SU-DHL-6 (cell line): ENCODE results near the gene ITSN1.

Experiments used
- H2AFZ ChIP-seq: fragments of 200-600 bp; sonication (generic); 2 replicates; pipeline ENCODE4 v1.6.1; 2014; ENCODE audit warnings: low read depth, mild to moderate bottlenecking, moderate library complexity, mixed read lengths, antibody characterized with exemption, low read length; ENCODE audit not compliant: severe bottlenecking
- H3F3A ChIP-seq: fragments of 200-600 bp; shearing (Covaris generic); 2 replicates; pipeline ENCODE4 v1.6.0; 2016; ENCODE audit warnings: antibody characterized with exemption, mild to moderate bottlenecking; ENCODE audit not compliant: insufficient read depth
- H3K27ac ChIP-seq: fragments of 200-600 bp; sonication (generic); 2 replicates; pipeline ENCODE4 v1.5.1; 2016; ENCODE audit warnings: low read depth, mild to moderate bottlenecking, low read length, moderate library complexity, mixed read lengths
- H3K27me3 ChIP-seq: fragments of 200-600 bp; sonication (generic), shearing (Covaris generic); 2 replicates; pipeline ENCODE4 v1.6.0; 2014; ENCODE audit warnings: mild to moderate bottlenecking, low read length
- H3K36me3 ChIP-seq: fragments of 200-600 bp; sonication (generic); 2 replicates; pipeline ENCODE4 v1.6.1; 2014; ENCODE audit warnings: mild to moderate bottlenecking, low read length, mixed read lengths
- H3K4me2 ChIP-seq: fragments of 300-600, 200-600 bp; shearing (Covaris generic), sonication (generic); 2 replicates; pipeline ENCODE4 v1.6.0; 2014; ENCODE audit warnings: low read length, low read depth, mild to moderate bottlenecking; ENCODE audit not compliant: poor library complexity, severe bottlenecking
- H3K4me3 ChIP-seq: fragments of 200-600 bp; sonication (generic); 2 replicates; pipeline ENCODE4 v1.5.1; 2014; ENCODE audit warnings: antibody characterized with exemption, low read length, mild to moderate bottlenecking, mixed read lengths; ENCODE audit not compliant: insufficient read depth, poor library complexity, severe bottlenecking
- H3K79me2 ChIP-seq: fragments of 200-600 bp; sonication (generic); 2 replicates; pipeline ENCODE4 v1.6.1; 2014; ENCODE audit warnings: mild to moderate bottlenecking, low read length, moderate library complexity; ENCODE audit not compliant: insufficient read depth
- H3K9ac ChIP-seq: fragments of 200-600 bp; sonication (generic); 2 replicates; pipeline ENCODE4 v1.7.0; 2014; ENCODE audit warnings: mild to moderate bottlenecking, low read length
- H3K9me2 ChIP-seq: fragments of 200-600 bp; sonication (generic); replicated peaks from 2 replicates; pipeline ENCODE4 v1.6.1; 2014; ENCODE audit warnings: low read length; ENCODE audit not compliant: insufficient read depth
- H3K9me3 ChIP-seq: fragments of 200-600 bp; sonication (generic); 2 replicates; pipeline ENCODE4 v1.6.1; 2014; ENCODE audit warnings: low read length, mixed read lengths; ENCODE audit not compliant: insufficient read depth
- H4K20me1 ChIP-seq: fragments of 200-600 bp; sonication (generic); 2 replicates; pipeline ENCODE4 v1.6.1; 2014; ENCODE audit warnings: low read depth, mild to moderate bottlenecking, antibody characterized with exemption, low read length, moderate library complexity, mixed read lengths
- EZH2phosphoT487 ChIP-seq: fragments of 200-600 bp; sonication (generic), shearing (Covaris generic); conservative IDR thresholded peaks from 2 replicates; pipeline ENCODE4 v1.6.1; 2018; ENCODE audit warnings: mild to moderate bottlenecking, antibody characterized with exemption, low read length, moderate library complexity, mixed read lengths
- TF ChIP-seq, protein P1 (sequence below): fragments of 200-600 bp; sonication (generic); IDR thresholded peaks from one replicate; pipeline ENCODE4 v1.5.1; 2017; ENCODE audit warnings: antibody characterized with exemption, mild to moderate bottlenecking, low read length, moderate library complexity; ENCODE audit not compliant: insufficient read depth, poor library complexity, severe bottlenecking

The ITSN1 gene

DNA sequence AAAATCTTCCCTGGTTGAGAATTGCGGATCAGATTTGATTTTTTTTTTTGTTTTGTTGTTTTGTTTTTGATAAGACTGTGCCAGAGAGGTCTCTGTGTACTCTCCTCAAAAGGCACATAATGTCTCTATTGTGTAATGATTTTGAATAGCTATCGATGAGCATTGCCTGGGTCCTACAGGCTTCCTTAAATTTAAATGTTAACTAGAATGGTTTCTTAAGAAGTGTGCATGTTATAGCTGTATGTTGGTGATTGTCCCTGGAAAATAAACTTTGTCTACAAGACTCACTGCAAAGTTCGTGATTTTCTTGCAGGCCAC is 121.2 kb downstream of the ITSN1 start:
- no peaks in the 10 kb centered on the region for H3K27me3 ChIP-seq
- H3K4me3 ChIP-seq: no peak overlapping the region
- H3K9me2 ChIP-seq: no peaks in the 10 kb centered on the region
- H3K9ac ChIP-seq: no peak overlapping the region
- no peak for TF ChIP-seq EZH2phosphoT487
- TF ChIP-seq, protein P1, sequence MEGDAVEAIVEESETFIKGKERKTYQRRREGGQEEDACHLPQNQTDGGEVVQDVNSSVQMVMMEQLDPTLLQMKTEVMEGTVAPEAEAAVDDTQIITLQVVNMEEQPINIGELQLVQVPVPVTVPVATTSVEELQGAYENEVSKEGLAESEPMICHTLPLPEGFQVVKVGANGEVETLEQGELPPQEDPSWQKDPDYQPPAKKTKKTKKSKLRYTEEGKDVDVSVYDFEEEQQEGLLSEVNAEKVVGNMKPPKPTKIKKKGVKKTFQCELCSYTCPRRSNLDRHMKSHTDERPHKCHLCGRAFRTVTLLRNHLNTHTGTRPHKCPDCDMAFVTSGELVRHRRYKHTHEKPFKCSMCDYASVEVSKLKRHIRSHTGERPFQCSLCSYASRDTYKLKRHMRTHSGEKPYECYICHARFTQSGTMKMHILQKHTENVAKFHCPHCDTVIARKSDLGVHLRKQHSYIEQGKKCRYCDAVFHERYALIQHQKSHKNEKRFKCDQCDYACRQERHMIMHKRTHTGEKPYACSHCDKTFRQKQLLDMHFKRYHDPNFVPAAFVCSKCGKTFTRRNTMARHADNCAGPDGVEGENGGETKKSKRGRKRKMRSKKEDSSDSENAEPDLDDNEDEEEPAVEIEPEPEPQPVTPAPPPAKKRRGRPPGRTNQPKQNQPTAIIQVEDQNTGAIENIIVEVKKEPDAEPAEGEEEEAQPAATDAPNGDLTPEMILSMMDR: no peak
- H4K20me1 ChIP-seq: no peaks in the 10 kb centered on the region
- H3K79me2 ChIP-seq: no peaks in the 10 kb centered on the region
- H3K4me2 ChIP-seq: no peak overlapping the region
- no peak overlapping the region for H3K27ac ChIP-seq
- H3K9me3 ChIP-seq: no peaks in the 10 kb centered on the region
- H2AFZ ChIP-seq: no peak overlapping the region
- no peaks in the 10 kb centered on the region for H3K36me3 ChIP-seq
- H3F3A ChIP-seq: no peaks in the 10 kb centered on the region

DNA sequence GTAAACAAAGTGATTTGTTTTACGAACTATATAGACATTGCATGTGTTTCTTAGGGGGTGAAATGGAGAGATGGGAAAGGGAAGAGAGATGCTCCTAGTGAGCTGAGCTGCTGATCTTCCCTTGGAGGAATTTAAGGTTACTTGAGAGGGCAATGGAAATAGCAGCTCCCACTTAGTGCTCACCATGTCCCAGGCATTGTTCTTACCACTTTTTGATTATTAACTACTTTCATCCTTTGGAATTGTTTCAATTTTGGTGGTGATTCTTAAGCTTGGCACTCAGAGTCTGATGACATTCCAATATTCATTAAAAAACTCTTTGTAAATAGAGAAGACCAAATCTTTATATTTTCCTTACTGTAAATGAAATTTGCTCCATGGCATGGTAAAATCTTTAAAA is 124.9 kb downstream of the ITSN1 start:
- Histone ChIP-seq H3F3A (no peaks in the 10 kb centered on the region), H3K27me3 (no peaks in the 10 kb centered on the region), H3K9me2 (no peaks in the 10 kb centered on the region), H3K27ac (no peak overlapping the region), H3K4me2 (no peak overlapping the region), H4K20me1 (no peaks in the 10 kb centered on the region), H3K4me3 (no peak overlapping the region), H3K36me3 (no peaks in the 10 kb centered on the region), H3K9me3 (no peaks in the 10 kb centered on the region), H3K79me2 (no peaks in the 10 kb centered on the region), H3K9ac (no peak overlapping the region), H2AFZ (no peak overlapping the region)
- TF ChIP-seq, protein P1: no peak
- no peak for TF ChIP-seq EZH2phosphoT487

DNA sequence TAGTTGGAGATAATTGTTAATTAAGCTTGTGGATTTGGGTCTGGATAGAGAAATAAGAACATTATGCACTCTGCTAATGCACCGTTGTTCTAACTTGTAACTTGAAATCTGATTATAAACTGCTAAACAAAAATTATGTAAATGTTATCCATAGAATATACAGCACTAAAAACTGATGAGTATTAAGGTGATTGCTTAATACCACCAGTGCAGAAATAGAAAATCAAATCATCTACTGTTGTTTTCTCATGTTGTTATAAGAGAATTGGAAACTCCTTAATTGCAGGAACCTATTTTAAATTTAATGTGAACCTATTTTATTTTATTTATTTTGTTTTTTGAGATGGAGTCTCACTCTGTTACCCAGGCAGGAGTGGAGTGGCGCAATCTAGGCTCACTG is 125.7 kb downstream of the ITSN1 start:
- Histone ChIP-seq H3K27me3 (no peaks in the 10 kb centered on the region), H3K9ac (no peak overlapping the region), H3K79me2 (no peaks in the 10 kb centered on the region), H3K9me2 (no peaks in the 10 kb centered on the region), H3F3A (no peaks in the 10 kb centered on the region), H3K4me3 (no peak overlapping the region), H3K27ac (no peak overlapping the region), H3K36me3 (no peaks in the 10 kb centered on the region), H3K9me3 (no peaks in the 10 kb centered on the region), H3K4me2 (no peak overlapping the region), H4K20me1 (no peaks in the 10 kb centered on the region), H2AFZ (no peak overlapping the region)
- TF ChIP-seq, protein P1: no peak
- no peak for TF ChIP-seq EZH2phosphoT487

DNA sequence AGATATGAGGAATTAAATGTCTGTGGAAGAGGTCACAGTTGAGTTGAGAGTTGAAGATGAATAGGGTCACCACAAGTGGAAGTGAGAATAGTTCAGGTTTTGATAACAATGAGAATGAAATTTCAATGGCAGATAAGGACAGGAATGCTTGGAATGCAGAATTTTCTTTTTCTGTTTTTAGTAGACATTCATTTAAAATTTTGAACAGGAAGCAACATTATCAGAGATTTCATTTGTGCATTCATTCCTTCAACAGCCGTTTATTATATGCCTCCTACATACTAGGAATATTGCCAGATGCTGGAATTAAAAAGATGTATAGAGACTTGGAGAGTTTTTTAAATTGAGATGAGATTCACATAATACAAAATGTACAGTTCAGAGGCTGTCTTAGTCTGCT is 126.8 kb downstream of the ITSN1 start:
- H3K36me3 ChIP-seq: no peaks in the 10 kb centered on the region

More for the DNA sequence above, 126.8 kb downstream of the ITSN1 start:
- Histone ChIP-seq H4K20me1 (no peaks in the 10 kb centered on the region), H3K4me2 (no peak overlapping the region), H3K27me3 (no peaks in the 10 kb centered on the region), H3K9ac (no peak overlapping the region), H3K27ac (no peak overlapping the region), H3K9me3 (no peaks in the 10 kb centered on the region), H3K9me2 (no peaks in the 10 kb centered on the region), H2AFZ (no peak overlapping the region), H3F3A (no peaks in the 10 kb centered on the region), H3K79me2 (no peaks in the 10 kb centered on the region), H3K4me3 (no peak overlapping the region)
- TF ChIP-seq, protein P1: no peak
- TF ChIP-seq EZH2phosphoT487: no peak
